Activated CD4-positive, CD25-positive, alpha-beta regulatory T cell treated with anti-CD3 and anti-CD28 coated beads, Interleukin-2, amount 50 U/mL, for 16 hours (primary cell): ENCODE results near the gene TAS2R38.
"Not testable (repeated sequence)": the region's sequence is repeated elsewhere in the genome, so short reads cannot be mapped to it uniquely, and the experiment has no call there.

Experiments
- DNase-seq: peaks from one replicate; pipeline ENCODE4 v3.0.0-alpha.2; 2020; ENCODE audit warnings: low read depth, low spot score

TAS2R38 gene

GRCh38 chr7:141973673-141974072, at the start of gene TAS2R38:
Gene TAS2R38 (minus strand): TSS chr7:141973773. CDS start chr7:141973689, 84 bp downstream.
- no peak for DNase-seq

GRCh38 chr7:142018154-142018553, 44.6 kb upstream of the TAS2R38 start:
- no peak for DNase-seq

DNA sequence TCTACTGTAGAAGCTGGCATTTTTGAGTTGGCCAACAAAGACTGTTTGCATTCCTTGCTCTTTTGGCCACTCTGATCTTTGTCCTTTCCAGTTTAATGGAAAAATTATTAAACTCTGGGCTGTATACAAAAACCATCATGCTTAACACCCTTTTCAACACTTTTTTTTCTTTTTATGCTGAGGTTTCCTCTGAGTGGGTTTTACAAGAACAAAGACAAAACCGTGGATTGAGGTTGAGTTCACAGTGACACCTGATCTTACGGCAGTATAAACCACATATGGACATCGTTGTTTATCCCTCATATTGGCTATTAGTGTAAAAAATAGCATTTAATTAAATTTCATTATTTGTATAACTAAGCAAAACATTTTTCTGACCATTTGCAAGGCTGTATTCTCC, 43.9 kb upstream of the TAS2R38 start:
- DNase-seq = no peak

- DNase-seq = no peak
These were observed 39.4 kb upstream of the TAS2R38 start for GRCh38 chr7:142012825-142013511.

DNA sequence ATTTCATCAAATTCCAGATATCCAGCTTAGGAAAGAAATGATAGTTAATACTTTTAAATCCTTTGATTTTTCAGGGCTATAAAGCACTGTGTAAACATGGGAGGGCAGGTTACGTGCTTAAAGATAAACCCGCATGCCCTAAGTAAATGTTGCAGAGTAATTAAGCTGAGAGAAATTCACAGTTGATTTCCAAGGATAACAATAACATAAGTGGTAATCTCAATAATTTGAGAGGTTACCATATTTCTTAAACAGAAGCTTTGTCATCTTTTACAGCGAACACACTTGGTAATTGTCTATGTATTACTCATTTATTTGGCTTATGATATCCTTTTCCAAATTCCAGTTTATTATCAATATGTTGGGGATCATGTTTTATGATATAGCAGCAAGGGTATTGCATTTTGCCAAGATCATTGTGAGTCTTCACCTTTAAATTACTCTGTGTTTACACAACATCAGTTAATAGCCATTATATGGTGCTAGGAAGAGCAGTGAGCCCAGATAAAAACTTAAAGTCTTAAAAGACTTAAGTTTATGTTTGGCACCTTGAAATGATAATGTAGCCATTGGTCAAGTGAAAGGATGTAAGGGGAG, 37.5 kb upstream of the TAS2R38 start:
- DNase-seq = no peak

GRCh38 chr7:142009187-142009586, 35.6 kb upstream of the TAS2R38 start:
- no peak for DNase-seq

- DNase-seq = no peak
These were observed 33.0 kb upstream of the TAS2R38 start for GRCh38 chr7:142006577-142006976.

- DNase-seq = no peak
These were observed 28.6 kb upstream of the TAS2R38 start for GRCh38 chr7:142002179-142002578.

DNA sequence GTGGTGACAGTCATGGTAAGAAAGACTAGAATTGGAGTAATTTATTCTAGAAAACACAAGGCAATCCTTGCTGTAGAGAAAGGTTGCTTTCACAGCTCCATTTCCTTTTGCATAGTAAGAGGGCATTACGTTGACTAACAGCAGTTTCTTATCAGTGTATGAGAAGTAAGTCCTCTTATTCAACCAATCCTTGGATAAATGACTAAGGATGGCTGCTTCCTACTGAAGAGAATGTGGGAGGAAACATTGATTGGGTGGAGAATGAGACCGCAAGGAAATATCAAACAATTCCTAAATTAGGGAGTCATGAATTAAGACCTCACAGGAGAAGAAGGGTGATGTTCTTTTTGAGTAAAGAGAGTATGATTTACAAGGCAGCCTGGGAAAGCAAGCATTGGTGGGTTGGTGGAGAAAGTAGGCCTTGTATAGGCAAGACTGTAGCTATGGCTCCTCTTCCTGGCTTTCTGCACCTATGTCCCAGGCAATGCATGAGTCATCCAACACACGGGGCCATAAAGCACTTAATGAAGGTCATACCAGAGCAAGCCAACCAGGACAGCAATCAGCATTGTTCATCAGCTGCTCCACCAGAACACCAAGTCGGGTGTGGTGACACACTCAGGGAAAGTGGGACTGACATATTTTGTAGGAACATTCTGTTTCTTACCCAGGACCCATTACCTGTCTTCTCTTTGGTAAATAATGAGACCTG, 27.7 kb upstream of the TAS2R38 start:
- no peak for DNase-seq

GRCh38 chr7:142000244-142000643, 26.7 kb upstream of the TAS2R38 start:
- no peak for DNase-seq

- no peak for DNase-seq
These were observed 25.6 kb upstream of the TAS2R38 start for GRCh38 chr7:141999058-141999623.

GRCh38 chr7:141993354-141993753, 19.8 kb upstream of the TAS2R38 start:
- DNase-seq = no peak

DNA sequence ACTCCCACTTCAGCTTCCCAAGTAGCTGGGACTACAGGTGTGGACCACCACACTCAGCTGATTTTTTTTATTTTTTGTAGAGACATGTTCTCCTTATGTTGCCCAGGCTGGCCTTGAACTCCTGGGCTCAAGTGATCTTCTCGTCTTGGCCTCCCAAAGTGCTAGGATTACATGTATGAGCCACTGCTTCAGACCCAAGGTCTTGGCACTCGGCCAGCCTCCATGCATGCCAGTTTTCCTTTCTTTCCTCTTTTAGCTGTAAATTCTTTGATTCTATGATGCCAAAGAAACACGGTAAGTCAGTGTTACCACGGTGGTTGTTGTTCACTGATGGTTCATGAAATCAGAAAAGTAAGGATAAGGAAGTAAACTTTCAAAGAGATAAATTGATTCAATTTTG, 19.1 kb upstream of the TAS2R38 start:
- DNase-seq = no peak

DNA sequence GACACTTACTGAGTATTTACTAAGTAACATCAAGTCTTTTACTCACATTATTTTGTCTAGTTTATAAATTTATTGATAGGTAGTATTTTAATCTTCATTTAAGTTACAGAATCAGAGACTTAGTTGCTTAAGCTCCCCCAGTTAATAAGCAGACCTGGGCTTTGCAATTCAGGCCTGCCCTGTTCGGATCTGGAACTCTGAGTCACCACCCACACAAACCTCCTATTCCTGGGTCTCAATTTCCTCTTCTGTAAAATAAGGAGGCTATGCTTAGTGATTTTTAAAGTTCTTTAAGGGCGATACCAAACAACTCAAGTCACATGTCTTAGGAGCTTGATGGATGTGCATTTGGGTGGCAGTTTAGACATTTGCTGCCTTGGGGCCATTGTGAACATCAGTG, 18.6 kb upstream of the TAS2R38 start:
- DNase-seq = no peak

GRCh38 chr7:141991140-141991539, 17.6 kb upstream of the TAS2R38 start:
- no peak for DNase-seq

DNA sequence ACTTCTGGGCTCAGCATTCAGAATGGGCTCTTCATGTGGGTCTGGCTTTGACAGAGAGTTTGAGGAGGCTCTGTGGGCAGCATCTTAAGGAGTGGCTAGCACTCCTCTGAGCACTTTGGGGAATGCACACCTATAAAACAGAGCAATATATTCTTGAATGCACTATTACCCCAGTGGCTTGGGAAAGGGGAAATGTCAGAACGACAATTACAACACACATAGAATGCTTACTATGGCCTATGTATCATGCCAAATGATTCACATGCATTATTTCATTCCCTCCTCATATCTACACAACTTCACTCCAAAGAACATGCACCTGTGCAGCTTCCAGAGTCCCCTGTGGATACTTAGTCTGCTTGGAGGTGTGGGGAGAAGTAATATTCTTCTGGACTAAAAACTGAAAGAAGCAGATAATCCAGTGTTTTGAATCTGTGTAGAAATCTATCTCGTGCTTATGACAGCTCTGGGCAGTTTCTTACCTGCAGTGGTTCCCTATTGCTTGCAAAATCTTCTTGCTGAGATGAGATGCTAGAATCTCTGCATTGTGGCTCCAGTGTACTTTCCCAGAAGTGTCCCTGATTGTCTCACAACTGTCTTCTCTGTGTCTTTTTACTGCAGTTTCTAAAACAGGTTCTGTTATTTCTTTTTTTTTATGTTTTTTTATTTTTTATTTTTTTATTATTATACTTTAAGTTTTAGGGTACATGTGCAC, 16.6 kb upstream of the TAS2R38 start:
- DNase-seq = no peak

DNA sequence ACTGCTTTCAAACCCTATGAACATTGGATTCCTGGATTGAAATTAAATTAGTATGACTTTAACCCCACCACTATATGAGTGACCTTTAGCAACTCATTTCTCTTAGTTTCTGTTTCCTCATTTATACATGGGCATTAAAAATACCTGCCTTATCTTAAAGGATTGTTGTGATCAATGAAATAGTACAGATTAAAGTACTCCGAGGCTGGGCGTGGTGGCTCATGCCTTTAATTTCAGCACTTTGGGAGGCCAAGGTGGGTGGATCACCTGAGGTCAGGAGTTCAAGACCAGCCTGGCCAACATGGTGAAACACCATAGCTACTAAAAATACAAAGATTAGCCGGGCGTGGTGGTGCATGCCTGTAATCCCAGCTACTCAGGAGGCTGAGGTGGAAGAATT, 14.2 kb upstream of the TAS2R38 start:
- DNase-seq = not testable (repeated sequence)

DNA sequence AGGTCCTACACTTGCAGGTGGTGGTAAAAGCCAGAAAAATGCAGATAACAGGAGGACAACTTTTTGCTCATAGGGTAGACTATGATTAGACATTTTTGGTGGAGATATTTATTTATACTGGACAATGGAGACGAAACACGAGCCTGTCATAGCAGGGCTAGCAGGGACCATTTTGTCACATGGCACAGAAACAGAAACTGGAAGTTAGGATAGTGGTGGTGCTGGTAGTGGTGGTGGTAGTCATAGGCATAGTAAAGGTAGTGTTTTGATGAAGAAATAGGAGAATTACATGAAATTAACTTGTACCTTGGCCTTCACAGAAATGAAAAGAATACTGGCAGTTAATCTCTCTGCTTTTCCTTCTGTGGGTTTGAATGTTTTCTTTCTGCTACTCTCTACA, 13.3 kb upstream of the TAS2R38 start:
- no peak for DNase-seq

DNA sequence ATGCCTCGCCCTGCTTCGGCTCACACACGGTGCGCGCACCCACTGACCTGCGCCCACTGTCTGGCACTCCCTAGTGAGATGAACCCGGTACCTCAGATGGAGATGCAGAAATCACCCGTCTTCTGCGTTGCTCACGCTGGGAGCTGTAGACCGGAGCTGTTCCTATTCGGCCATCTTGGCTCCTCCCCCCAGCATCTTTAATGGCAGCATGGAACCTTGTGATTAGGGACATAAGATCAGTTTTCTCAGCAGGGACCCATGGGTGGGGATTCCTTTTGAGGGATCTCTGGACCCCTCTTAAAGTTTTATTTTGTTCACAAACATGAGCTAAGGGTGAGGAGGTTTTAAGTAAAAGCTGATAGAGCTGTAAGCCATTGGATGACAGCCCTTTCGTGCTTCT, 12.4 kb upstream of the TAS2R38 start:
- DNase-seq = not testable (repeated sequence)

- DNase-seq = no peak
These were observed 6.0 kb upstream of the TAS2R38 start for GRCh38 chr7:141979568-141979967.

- no peak for DNase-seq
These were observed 4.8 kb upstream of the TAS2R38 start for GRCh38 chr7:141978351-141978750.
